Glutamatergic neuron (in vitro differentiated cells): ENCODE data around the gene LRP1B. TPM values are rescaled to one million over a fixed set of nuclear protein-coding genes. Genes with fewer than 3 reads are reported as not detected.

Experiments
- DNase-seq: peaks from one replicate; pipeline ENCODE4 v3.0.0; 2022
- H3K27ac Mint-ChIP-seq: one replicate; pipeline ENCODE4 v1.8.0; 2020; ENCODE audit warnings: mild to moderate bottlenecking, mixed read lengths, inconsistent platforms; ENCODE audit not compliant: unreplicated experiment
- H3K27me3 Mint-ChIP-seq: one replicate; pipeline ENCODE4 v1.8.0; 2020; ENCODE audit warnings: mild to moderate bottlenecking, moderate library complexity, mixed read lengths, inconsistent platforms; ENCODE audit not compliant: unreplicated experiment
- H3K36me3 Mint-ChIP-seq: one replicate; pipeline ENCODE4 v1.8.0; 2020; ENCODE audit warnings: mild to moderate bottlenecking, mixed read lengths, inconsistent platforms; ENCODE audit not compliant: unreplicated experiment
- H3K4me1 Mint-ChIP-seq: one replicate; pipeline ENCODE4 v1.8.0; 2020; ENCODE audit warnings: mild to moderate bottlenecking, low read depth, mixed read lengths, inconsistent platforms; ENCODE audit not compliant: unreplicated experiment
- H3K4me3 Mint-ChIP-seq: one replicate; pipeline ENCODE4 v1.8.0; 2020; ENCODE audit warnings: mild to moderate bottlenecking, mixed read lengths, inconsistent platforms; ENCODE audit not compliant: unreplicated experiment
- H3K9me3 Mint-ChIP-seq: one replicate; pipeline ENCODE4 v1.8.0; 2020; ENCODE audit warnings: mild to moderate bottlenecking, moderate library complexity, mixed read lengths, inconsistent platforms; ENCODE audit not compliant: unreplicated experiment
- total RNA-seq: library from RNA; stranded (reverse); fragmentation: NEBNext Ultra II Directional; extraction: Animal tissue kit (Norgen Biotek cat#: 25700); gene quantifications from one replicate; pipeline ENCODE4 v1.2.1, GENCODE V29; 2021; ENCODE audit not compliant: unreplicated experiment
- TF ChIP-seq, protein P1 (sequence below): fragments of 200-600 bp; sonication (generic); IDR thresholded peaks from one replicate; pipeline ENCODE4 v1.5.0; 2021; ENCODE audit not compliant: partially characterized antibody, unreplicated experiment

LRP1B gene
- total RNA-seq, 1 donor from 2014 or later, result 28.7 TPM

DNA sequence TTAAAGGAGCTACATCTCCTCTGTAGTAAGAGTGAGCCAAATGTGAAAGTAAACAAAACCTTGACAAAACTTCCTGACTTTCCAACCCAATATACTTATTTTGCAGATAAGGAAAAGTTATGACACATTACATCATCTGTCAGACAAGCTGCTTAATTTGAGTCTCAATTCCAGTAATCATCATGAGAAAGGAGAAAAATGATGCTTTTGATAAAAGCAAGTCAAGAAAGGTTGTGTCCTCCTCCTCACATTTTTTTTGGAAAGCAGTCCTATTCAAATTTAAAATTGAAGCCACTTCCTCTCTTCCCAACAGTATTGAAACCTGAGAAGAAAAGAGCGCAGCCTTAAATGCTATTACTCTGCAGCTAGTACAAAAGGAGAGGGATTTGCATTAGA, 519.6 kb downstream of the LRP1B start:
- H3K4me1 Mint-ChIP-seq, result peaks cover 21% of the 10 kb centered on the region
- peaks cover 3% of the 10 kb centered on the region for H3K9me3 Mint-ChIP-seq
- H3K27ac Mint-ChIP-seq, result peak overlapping the region; percentile 63
- H3K27me3 Mint-ChIP-seq, result no peaks in the 10 kb centered on the region
- peak overlapping the region; percentile 47 for H3K4me3 Mint-ChIP-seq
- TF ChIP-seq, protein P1, sequence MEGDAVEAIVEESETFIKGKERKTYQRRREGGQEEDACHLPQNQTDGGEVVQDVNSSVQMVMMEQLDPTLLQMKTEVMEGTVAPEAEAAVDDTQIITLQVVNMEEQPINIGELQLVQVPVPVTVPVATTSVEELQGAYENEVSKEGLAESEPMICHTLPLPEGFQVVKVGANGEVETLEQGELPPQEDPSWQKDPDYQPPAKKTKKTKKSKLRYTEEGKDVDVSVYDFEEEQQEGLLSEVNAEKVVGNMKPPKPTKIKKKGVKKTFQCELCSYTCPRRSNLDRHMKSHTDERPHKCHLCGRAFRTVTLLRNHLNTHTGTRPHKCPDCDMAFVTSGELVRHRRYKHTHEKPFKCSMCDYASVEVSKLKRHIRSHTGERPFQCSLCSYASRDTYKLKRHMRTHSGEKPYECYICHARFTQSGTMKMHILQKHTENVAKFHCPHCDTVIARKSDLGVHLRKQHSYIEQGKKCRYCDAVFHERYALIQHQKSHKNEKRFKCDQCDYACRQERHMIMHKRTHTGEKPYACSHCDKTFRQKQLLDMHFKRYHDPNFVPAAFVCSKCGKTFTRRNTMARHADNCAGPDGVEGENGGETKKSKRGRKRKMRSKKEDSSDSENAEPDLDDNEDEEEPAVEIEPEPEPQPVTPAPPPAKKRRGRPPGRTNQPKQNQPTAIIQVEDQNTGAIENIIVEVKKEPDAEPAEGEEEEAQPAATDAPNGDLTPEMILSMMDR, result no peak
- no peak for DNase-seq
- H3K36me3 Mint-ChIP-seq, result no peaks in the 10 kb centered on the region

DNA sequence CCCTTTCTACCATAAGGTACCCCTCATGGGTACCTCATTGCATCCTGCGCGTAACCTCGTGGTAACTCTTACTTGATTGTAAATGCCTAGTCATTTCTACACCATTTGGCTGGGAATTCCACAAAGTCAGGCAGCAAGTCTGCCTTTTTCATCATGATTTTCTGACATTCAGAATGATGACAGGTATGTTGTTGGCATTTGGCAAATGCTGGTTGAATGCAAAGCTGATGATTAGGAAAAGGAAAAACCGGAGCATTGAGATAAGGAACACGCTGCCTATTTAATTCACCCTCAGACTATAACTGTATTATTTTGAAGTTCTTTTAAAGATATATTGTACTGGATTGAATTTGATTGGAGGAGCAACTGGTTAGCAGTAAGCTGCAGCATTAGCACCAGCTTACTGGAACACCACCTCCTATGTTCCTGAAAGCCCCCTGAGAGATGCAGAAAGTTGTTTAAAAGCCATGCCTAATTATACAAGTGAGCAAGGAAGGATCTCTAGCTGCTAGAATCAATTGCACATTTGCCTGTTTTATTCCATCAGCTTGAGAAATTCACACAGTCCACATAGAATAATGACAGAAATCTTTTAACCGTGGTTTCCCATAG, 520.1 kb downstream of the LRP1B start:
- H3K4me3 Mint-ChIP-seq, result no peak overlapping the region
- H3K27ac Mint-ChIP-seq, result peak overlapping the region; percentile 77
- H3K9me3 Mint-ChIP-seq, result peaks cover 3% of the 10 kb centered on the region
- H3K4me1 Mint-ChIP-seq, result peaks cover 21% of the 10 kb centered on the region
- TF ChIP-seq, protein P1, result no peak
- DNase-seq, result no peak
- H3K36me3 Mint-ChIP-seq, result no peaks in the 10 kb centered on the region
- H3K27me3 Mint-ChIP-seq, result no peaks in the 10 kb centered on the region

DNA sequence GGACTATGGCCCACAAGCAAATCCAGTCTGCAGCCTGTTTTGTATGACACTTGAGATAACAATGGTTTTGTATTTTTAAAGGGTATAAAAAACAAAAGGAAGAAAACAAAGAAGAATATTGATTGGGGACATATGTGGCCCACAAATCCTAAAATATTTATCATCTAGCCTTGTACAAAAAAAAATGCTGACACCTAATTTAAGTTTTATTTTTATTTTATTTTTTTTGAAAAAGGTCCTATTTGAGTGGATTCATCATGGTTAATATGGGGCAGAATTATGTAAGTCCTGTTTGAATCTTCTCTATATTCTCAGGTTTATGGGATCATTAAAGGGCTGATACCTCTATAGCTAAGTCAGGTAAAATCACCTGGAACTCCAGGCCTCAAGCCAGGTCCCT, 525.7 kb downstream of the LRP1B start:
- H3K9me3 Mint-ChIP-seq, result peaks cover 3% of the 10 kb centered on the region
- no peaks in the 10 kb centered on the region for H3K36me3 Mint-ChIP-seq
- peaks cover 5% of the 10 kb centered on the region for H3K4me1 Mint-ChIP-seq
- DNase-seq, result no peak
- TF ChIP-seq, protein P1, result no peak
- H3K4me3 Mint-ChIP-seq, result no peak overlapping the region
- H3K27me3 Mint-ChIP-seq, result no peaks in the 10 kb centered on the region
- no peak overlapping the region for H3K27ac Mint-ChIP-seq

DNA sequence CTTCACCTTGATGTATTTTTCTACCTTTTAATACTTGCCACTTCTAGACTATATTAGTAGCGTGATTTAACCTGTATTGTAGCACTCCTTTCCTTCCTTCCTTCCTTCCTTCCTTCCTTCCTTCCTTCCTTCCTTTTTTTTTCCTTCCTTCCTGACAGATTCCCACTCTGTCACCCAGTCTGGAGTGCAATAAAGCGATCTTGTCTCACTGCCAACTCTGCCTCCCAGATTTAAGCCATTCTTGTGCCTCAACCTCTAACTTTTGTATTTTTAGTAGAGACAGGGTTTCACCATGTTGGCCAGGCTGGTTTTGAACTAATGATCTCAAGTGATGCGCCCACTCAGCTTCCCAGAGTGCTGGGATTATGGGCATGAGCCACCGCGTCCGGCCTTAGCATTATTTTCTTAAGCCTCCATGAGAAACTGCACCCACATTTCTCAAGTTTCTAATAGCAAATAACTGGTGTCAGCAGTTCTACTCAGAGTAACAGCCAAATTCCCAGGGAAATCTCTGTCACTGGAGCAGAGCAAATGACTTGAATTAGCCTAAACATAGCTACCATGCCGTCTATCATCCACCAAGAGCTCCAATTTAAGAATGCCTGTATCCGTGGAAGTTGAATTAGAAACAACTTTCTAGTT, 529.2 kb downstream of the LRP1B start:
- Mint-ChIP-seq H3K4me1 (peaks cover 8% of the 10 kb centered on the region), H3K27me3 (no peaks in the 10 kb centered on the region), H3K4me3 (no peak overlapping the region), H3K9me3 (peaks cover 3% of the 10 kb centered on the region), H3K27ac (no peak overlapping the region), H3K36me3 (no peaks in the 10 kb centered on the region)
- no peak for DNase-seq
- TF ChIP-seq, protein P1, result no peak

DNA sequence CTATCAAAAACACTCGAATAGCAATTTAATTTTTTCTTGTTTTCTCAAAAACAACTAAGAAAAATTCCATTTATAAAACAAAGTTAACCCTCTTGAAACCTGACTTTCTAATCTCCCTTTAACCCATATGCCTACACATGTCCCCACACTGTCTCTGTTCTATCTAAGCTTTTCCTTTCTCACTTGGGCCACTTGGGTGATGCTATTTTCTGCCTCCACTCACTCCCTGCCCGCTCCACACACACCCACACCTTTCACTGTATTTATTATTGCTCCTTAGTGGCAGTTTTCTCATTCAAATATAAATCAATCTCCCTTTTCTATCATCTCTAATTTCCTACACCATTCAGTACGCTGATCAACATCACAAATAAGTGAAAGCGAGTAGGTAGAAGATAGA, 531.1 kb downstream of the LRP1B start:
- Mint-ChIP-seq H3K27ac (no peak overlapping the region), H3K36me3 (no peaks in the 10 kb centered on the region), H3K9me3 (peaks cover 3% of the 10 kb centered on the region), H3K4me3 (no peak overlapping the region), H3K4me1 (peaks cover 17% of the 10 kb centered on the region), H3K27me3 (no peaks in the 10 kb centered on the region)
- TF ChIP-seq, protein P1, result no peak
- no peak for DNase-seq
